CD4-positive, alpha-beta T cell treated with Interleukin-6 for 4 hours (primary cell): ENCODE data around the gene OSBPL8.

Experiments used
- DNase-seq: peaks from one replicate; pipeline ENCODE4 v3.0.0-alpha.2; 2020; ENCODE audit warnings: mixed read lengths

The OSBPL8 gene

DNA sequence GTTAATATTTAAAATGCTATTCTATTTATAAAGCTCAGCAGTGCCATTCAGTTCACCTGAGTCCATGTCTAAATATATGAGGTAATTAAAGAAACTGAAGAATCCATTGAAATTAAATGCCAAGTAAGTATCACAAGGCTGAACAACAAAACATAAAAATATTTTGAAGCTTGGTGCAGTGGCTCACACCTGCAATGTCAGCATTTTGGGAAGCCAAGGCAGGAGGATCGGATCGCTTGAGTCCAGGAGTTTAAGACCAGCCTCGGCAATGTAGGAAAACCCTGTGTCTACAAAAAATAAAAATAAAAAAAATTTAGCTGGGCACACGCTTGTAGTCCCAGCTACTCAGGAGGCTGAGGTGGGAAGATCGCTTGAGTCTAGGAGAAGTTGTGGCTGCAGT lies 101.8 kb downstream of the OSBPL8 start:
- no peak for DNase-seq

DNA sequence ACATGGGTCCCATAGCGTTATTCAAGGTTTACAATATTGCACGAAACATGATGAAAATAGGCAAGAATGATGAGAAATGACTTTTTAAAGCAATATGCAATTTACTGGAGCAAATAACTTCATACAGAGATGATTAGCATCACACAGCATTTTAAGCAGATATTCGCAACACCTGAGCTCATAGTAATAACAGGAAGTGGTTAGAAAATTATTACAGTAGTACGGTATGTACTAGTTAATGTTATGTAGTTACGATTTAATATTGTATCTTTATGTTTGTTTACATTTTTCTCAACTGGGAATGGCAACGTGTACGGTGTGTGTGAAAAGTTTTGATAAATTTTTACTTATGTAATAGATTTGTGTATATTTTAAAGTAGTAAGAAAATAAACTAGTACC lies 102.6 kb downstream of the OSBPL8 start:
- DNase-seq: no peak

DNA sequence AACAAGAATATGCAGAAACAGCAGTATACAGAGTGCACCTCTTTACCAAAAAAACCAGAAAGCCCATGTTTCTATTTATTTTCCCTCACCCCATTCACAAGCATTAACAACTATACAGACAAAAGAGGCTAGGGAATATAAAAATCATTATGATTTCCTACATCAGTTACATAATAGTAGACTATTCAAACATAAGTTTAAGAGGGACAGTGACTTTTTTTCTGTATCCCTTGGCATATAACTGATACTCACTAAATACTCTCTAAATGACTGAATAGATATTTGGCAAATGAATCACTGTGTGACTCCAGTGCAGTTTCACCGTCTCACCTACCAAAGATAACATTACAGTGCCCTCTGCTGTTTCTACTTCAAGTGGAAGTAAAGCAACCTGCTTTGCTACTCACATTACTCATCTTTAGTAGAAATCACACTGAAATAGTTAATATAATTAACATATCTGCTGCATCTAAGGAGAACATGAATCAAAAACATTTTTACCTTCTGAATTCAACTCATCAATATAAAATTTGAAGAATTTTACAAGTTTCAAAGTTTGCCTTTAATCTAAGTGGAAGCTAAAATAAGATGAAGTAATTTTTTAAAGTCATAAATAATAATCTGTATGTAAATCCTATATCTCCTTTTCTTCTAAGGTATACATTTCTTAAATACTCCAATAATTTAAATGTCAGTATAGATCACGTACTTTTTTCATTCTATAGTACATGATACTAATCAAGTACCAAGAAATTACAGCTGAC lies 103.8 kb downstream of the OSBPL8 start:
- DNase-seq: peak; percentile 19

DNA sequence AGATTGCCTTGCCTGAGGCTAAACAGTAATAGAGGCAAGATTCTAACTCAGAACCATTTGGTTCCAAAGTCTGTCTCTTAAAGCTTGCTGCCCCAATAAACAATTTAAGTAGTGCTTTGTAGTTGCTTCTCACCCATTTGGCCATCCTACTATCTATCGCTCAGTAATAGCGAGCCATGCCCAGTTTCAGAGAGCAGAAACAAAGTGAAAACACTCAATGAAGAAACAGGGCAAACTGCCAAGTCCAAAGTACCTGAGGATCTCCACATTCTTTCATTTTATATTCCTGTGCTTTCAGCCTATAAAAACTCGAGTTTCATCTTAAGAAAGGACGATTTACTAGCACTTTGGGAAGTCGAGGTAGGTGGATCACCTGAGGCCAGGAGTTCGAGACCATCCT lies 108.0 kb downstream of the OSBPL8 start:
- no peak for DNase-seq

DNA sequence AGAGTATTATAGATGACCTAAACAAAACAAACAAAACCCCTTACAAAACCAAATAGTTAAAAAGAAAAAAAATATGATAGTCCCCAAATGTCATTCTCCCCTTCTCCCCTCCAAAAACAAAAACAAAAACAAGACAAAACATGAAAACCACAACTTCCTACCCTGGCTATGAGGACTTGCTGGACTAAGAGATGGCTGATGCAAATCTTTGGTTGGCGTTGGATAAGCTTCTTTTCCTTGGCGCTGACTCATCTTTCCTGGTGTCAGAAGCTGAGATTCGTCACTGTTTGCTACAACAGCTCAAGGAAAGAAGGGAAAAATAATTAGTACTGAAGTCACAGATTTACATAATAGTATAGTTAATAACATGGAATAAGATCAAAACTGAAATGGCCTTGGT lies 108.9 kb downstream of the OSBPL8 start:
- no peak for DNase-seq

DNA sequence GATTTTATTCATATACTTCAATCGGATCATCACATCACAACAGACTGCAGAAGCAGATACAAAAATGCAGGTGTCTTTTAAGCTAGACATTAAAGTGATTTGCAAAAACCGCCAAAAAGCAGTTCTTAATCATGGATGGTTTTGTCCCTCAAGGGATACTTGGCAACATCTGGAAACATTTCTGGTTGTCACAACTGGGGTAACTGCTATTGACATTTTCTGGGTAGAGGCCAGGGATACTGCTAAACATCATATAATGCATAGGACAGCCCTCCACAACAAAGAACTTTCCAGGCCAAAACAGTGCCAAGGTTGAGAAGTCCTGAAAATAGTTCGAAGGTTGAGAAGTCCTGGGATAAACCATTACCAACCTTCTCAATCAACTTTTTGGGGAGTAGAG lies 109.6 kb downstream of the OSBPL8 start:
- DNase-seq: no peak

DNA sequence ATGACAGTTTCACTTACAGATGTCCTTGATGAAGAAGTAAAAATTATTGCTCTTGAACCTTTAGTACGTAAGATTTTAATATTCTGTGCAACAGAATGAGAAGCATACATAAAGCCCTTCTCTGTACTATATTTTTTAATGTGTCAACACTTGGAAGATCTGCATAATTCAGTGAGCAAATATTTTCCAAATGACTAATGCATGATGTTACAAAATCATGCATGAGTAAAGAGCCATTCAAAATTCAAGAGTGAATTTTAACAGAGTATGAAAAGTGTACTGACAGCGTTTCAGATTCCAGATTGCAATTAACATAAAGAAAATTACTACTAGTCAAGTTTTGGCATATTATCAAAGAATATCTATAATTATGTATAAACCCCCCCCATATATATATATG lies 110.0 kb downstream of the OSBPL8 start:
- DNase-seq: no peak

DNA sequence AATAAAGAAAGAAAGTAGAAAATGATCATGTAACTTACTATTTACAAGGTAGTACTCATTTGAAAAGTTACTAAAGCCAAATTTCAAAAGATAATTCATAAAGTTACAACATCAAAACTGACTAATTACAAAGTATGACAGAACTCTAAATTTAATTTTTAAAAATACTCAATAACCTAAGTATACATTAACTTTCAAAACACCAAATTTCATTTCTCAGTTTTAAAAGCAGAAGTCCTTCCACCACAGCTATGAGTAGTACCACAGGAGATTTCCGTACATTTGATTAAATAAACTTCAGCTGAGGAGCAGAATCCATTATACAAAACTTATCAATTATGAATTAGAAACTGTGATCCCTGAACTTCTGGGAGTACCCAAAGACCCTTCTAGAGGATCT lies 110.6 kb downstream of the OSBPL8 start:
- no peak for DNase-seq

DNA sequence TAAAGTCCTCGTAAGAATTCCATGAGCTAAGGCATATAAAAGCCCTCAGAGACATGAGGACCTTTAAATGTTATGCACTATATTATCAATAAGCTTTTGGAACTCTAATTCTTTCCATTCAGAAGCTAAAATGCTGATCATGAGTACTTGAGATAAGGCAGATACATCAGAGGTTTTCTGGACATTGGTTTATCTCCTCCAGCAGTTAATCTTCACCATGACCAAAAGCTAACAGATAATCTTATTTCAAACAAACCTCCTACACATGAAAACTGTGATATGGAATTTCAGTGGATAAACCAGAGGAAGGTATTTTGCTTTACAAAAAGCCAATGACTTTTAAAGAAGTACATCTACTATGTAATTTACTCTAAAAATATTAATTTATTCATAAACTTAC lies 113.5 kb downstream of the OSBPL8 start:
- DNase-seq: no peak

DNA sequence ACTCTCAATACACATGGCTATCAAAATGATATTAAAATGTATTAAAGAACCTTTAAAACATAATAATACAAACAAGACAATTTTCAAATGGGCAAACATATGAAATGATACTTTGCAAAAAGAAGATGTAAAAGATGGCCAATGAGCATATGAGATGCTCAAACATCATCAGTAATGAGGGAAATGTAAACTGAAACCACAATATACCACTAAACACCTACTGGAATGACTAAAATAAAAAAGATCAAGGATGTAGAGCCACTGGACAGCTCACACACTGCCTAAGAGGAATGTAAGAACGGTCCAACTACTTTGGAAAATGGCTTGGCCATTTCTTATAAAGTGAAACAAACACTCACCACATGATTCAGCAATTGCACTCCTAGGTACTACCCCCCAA lies 114.1 kb downstream of the OSBPL8 start:
- DNase-seq: no peak

DNA sequence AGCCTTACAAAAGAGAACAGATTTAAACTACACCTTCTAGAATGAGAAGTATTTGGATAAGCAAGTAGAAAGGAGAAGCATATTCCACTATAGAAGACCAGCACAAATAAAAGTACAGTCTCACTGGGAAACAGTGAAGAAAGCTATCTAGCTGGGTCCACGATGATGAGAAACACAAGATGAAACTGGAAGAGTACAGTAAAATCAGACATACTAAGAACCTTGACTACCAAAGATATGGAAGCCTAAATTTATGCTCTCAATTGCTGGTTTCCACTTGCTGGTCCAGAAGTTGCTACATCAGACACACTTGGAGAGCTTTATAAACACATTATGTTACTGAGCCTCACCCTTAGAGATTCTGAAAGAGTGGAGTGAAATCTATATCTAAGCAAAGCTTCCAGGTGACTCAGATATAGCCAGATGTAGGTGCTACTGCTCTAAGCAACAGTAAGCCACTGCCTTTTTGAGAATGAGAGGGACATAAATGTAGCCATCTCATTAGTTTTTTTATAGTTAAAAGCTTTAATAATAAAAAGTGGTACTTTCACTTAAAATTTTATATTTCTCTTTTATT lies 115.1 kb downstream of the OSBPL8 start:
- no peak for DNase-seq

DNA sequence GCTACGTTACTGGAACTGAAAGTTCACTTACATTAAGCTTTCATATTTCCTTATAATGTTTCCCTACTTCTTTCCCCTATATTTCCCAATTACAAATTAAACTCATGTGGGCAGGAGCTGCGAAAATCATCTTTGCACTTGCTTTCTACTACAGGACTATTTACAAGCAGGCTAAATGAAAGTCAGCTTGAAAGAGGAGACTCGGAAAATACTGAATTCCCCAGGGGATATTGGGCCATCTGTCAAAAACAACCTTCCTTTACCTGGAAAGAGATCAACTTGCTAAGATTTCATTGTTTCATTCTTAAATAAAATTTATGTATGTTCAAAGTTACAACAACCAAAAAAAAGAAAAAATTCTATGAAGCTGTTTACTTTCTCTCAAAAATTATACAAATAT lies 118.6 kb downstream of the OSBPL8 start:
- no peak for DNase-seq

DNA sequence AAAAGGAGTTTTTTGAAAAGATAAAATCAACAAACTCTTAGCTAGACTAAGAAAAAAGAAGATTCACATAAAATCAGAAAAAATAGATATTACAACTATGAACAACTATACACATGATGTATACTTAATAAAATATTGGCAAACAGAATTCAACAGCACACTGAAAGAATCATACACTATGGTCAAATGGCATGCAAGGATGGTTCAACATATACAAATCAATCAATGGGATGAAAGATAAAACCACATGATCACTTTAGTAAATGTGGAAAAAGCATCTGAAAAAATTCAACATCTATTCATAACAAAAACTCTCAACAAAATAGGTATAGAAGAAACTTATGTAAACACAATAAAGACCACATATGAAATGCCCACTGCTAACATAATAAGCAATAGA lies 126.8 kb downstream of the OSBPL8 start:
- no peak for DNase-seq

DNA sequence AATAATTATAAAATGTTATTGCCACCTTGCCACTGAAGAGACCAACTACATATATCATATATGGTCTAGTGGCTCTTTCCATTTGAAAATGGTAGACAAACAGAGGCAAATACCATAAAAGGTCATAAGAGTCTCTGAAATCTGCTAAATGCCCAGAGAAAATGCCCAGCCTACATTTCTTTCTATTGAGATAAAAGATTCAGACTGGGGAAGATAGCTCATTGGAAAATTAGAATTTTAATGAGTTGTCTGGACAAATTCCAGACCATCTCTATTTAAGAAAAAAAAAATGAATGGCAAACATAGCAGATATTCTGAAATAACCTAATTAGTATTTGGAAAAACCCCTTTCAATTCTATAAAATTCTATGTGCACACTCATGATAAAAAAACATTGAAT lies 131.5 kb downstream of the OSBPL8 start:
- DNase-seq: no peak

DNA sequence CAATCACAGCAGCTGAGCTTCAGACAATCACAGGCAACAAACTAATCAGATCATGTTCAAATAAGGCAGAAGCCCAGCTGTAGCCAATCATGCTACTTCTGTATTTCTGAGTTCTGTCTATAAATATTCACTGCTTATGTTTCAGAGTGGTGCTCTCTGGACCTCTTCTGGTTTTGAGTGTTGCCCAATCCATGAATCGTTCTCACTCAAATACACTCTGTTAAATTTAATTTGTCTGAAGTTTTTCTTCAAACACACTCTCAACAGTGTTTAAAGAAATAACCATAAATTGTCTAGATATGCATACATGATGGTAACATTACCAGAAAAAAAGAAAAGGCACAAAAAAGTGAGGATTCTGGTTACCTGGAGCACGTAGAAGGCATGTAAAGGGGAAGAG lies 133.4 kb downstream of the OSBPL8 start:
- no peak for DNase-seq

DNA sequence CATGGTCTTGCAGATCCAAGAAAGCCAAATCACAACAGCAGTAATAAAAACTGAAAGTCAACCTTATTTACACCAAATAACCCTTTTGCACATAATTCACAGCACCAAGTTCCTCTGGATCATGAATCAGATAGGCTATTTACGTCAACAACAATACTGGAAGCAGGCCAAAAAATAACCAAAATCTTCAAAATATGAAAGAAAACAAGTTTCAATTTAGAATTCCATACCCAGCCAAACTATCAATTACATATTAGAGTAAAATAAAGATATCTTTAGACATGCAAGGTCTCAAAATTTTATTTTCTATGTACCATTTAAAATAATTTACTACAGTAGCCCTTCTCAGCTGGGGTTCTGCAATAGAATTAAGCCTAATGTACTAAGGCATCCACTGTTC lies 134.6 kb downstream of the OSBPL8 start:
- no peak for DNase-seq

DNA sequence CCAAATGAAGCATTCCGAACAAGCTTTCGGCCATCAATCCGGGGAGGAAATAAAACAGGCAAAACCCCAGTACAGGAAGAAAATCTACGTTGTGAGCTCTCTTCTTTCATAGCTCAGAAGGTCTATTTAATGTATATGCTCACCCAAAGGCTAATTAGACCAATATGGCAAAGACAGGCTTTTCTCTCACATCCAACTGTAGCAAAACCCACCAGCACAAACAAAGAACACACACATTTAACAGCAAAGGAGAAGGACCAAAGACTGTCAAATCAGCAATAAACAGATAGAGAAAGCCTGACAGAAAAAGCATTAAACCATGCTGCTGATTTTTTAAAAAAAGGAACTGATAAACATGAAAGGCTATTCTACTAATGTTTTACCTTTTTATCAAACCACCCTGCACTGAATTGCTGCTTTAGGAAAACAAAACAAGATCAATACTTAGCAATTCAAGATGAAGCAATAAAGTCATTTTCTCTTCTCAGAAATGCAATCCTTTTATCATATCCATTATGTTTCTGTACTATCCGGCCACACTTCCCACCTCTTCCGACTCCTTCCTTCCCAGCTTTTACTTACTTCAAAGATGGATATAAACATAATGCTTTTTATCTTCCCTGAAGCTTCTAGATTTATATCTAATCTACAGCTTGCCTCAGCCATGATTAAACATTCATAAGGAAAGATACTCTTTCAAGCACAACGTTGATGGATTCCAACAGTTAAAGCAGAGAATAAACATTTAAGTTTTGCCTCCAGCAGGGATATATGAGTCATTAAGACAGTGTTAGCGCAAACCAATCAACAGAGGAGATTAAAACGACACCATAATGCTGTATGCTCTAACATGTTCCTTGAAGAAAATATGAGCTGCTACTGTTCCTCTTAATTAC lies 136.8 kb downstream of the OSBPL8 start:
- no peak for DNase-seq

DNA sequence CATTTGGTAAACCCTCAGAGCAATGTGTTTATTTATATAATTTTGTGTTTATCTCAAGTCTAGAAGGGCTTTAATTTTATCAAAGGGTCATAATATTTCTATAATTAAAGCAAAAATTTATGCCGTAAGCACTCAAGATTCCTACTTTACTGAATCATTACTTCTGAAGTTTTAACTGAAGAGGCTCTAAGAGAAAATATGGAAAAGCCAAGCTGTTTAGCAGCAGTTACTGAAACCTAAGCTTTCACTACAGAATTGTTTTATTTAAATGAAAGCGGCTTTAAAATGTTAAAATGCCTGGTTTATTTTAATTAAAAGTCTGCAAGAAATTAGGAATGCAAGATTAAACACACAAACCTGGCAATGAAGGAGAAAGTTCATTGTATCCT lies 137.4 kb downstream of the OSBPL8 start:
- no peak for DNase-seq

DNA sequence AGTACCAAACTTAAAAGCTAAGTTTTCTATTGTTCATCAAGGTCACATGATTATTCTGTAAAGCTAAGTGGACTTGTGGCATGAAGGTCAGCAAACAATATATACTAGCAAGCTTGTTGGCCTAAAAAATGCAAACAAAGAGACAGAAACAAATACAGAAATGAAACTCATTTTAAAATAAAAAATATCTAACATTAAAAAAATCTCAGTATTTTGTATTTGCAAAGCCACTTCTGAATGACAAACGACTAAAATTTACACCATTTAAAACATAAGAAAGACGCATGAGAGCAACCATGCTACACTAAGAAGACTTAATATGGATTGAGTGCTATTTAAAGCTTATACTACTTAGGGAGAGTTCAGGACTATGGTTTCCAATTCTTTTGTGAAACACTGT lies 138.5 kb downstream of the OSBPL8 start:
- no peak for DNase-seq

DNA sequence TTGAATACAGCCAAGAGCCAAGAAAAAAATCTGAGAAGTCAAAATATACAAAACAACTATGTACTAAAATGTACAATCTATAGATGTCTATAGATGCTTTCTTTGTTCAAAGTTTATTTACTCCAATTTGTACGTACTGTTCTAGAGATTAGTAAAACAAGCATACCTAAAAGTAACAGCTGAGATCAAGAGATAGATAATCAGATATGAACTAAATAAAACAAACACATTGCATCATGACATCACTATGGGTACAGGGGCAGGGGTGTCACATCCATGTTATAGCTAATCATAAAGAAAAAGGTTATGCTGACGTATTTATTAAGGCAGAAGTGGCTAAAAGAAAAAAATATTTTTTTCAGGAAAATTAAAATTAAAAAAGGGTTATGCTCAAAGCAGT lies 139.3 kb downstream of the OSBPL8 start:
- DNase-seq: no peak

DNA sequence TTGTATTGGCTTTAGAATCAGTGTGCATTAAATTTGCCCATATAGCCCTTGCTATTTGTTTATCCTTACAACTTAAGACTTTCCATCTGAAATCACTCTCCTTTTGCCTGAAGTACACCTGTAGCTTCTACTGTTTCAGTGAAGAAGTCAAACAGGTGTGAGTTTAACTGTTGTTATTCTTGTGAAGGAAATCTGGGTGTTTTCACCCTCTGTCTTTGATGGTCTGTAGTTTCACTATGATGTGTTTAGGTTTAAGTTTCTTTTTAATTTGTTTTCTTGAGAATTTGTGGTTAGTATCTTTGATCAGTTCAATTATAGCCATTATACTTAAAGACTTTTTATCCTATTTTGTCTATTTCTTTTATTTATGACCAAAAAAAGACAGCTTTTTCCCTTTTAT lies 142.5 kb downstream of the OSBPL8 start:
- no peak for DNase-seq

DNA sequence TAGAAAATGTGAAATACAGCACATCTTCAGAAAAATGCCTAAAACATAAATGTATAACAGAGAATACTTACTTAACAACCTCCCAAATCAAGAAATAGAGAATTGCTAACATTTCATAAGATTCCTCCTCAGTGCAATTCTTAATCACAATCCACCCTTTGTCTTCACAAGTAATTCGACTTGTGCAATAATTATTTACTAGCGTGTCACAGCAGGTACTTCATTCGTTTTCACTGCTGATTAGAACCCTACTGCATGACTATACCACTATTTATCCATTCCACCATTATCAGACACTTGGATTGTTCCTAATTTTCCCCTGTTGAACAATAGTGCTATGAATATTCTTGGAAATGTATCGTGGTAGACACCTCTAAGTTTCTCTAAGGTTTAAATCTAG lies 146.4 kb downstream of the OSBPL8 start:
- DNase-seq: no peak

DNA sequence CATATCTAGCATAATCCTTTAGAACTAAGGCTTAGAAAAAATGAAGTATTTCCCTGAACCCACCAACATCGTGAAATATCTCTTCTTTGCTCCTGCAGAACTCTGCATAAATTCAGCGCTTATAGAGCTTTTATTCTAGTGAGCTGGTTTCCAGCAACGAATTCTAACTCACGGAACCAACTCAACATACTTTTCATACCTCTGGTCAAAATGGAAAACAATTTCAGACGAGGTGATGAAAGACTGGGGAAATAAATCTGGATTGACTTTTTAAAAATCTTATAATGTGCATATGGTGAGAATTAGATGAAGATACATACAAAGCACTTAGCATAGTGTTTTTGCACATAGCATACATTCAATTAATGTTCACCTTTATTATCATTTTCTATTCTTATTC lies 148.8 kb downstream of the OSBPL8 start:
- no peak for DNase-seq

DNA sequence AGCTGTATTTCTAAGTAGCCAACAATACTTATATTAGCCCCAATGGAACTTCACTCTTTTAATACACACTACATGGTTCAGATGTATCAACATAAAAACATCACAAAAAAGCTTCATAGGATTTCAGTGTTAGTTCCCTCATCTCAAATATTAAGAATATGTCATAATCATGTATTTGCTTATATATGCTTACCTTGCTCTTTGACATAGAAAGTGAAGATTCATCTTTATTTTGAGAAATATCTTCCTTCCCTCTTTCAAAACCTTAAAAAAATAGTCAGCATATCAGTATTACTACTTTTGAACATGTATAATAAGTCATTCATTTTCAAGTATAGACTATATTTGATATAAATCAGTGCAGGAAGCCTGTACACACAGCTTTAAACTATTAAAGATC lies 149.2 kb downstream of the OSBPL8 start:
- DNase-seq: no peak
